ENCODE measurements around the gene CTBS. TPM values are rescaled to one million over a fixed set of nuclear protein-coding genes. Genes with fewer than 3 reads are reported as not detected.
A peak's percentile ranks its signal among the peaks of the same experiment; 100 is the strongest.

Gene CTBS
- total RNA-seq, 2 donors from 2014 or later = 7.5 to 9.2 TPM

DNA sequence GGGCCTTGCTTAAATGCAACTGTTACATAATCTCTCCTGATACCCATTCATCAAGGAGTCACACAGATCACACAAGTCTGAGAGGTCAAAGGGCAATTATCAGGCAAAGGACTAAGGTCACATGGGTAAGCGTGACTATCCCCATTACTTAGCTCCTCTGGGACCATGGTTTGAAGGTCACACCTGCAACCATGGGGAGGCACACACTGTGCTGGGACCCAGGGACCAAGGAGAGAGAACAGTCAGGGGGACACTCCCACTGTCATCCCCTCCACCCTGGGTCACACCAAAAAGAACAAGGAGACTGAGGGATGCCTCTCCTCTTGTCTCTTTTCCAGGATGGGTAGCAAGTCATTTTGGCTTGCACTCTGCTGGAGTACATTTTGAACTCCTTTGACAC is 30.9 kb upstream of the CTBS start:
- no peaks in the 10 kb centered on the region for H3K27me3 ChIP-seq
- peaks cover 0 to 20% of the 10 kb centered on the region in 2 donors for H3K4me1 ChIP-seq
- H3K9me3 ChIP-seq = no peaks in the 10 kb centered on the region
- H3K36me3 ChIP-seq = no peaks in the 10 kb centered on the region
- no peak for TF ChIP-seq CTCF (IDR thresholded peaks at IDR 0.05)
- DNase-seq (ENCODE audit: low spot score) = no peak
- H3K4me3 ChIP-seq = no peak overlapping the region
- H3K27ac ChIP-seq = no peak overlapping the region

- H3K4me3 ChIP-seq = peak overlapping the region; percentile 12 to 30
- H3K9me3 ChIP-seq = no peaks in the 10 kb centered on the region
- peak; percentile 76 for DNase-seq (ENCODE audit: low spot score)
- no peaks in the 10 kb centered on the region for H3K27me3 ChIP-seq
- H3K36me3 ChIP-seq = no peaks in the 10 kb centered on the region
- peak; percentile 38 to 76 for TF ChIP-seq CTCF (IDR thresholded peaks at IDR 0.05)
- H3K4me1 ChIP-seq = peaks cover 0 to 20% of the 10 kb centered on the region in 2 donors
- peak overlapping the region; percentile 50 to 83 for H3K27ac ChIP-seq
Observed at GRCh38 chr1:84603941-84604830, 29.9 kb upstream of the CTBS start.

DNA sequence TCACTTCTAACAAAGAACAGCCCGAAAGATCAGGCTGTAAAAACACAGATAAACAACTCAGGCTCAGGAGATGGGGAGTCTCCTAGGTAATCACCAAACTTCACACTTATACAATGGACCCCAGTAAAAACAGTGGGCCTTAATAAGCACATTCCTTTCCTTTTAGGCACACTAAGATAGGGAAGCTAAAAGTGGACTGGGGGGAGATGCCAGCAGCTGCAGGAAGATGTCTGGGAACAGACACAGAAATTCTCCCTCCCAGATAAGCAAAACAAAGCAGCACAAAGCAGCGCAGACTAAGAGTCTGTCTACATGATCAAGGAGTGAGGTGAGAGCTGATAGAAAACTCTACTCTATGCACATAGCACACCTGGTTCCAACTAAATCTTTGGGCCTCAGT is 29.0 kb upstream of the CTBS start:
- Histone ChIP-seq H3K36me3 (no peaks in the 10 kb centered on the region), H3K4me1 (peaks cover 0 to 20% of the 10 kb centered on the region in 2 donors), H3K27ac (peak overlapping the region; percentile 50 to 83), H3K4me3 (peak overlapping the region; percentile 12 to 30), H3K27me3 (no peaks in the 10 kb centered on the region), H3K9me3 (no peaks in the 10 kb centered on the region)
- TF ChIP-seq CTCF (IDR thresholded peaks at IDR 0.05) = no peak
- DNase-seq (ENCODE audit: low spot score) = no peak

- no peaks in the 10 kb centered on the region for H3K27me3 ChIP-seq
- DNase-seq (ENCODE audit: low spot score) = no peak
- H3K27ac ChIP-seq = no peak overlapping the region
- no peak for TF ChIP-seq CTCF (IDR thresholded peaks at IDR 0.05)
- peaks cover 0 to 20% of the 10 kb centered on the region in 2 donors for H3K4me1 ChIP-seq
- H3K4me3 ChIP-seq = no peak overlapping the region
- H3K36me3 ChIP-seq = no peaks in the 10 kb centered on the region
- H3K9me3 ChIP-seq = no peaks in the 10 kb centered on the region
Observed at GRCh38 chr1:84600796-84601195, 26.6 kb upstream of the CTBS start.

GRCh38 chr1:84598846-84599741 is 24.9 kb upstream of the CTBS start:
- peaks cover 0 to 17% of the 10 kb centered on the region in 2 donors for H3K4me1 ChIP-seq
- no peak for DNase-seq (ENCODE audit: low spot score)
- no peak for TF ChIP-seq CTCF (IDR thresholded peaks at IDR 0.05)
- no peak overlapping the region for H3K4me3 ChIP-seq
- no peaks in the 10 kb centered on the region for H3K27me3 ChIP-seq
- peaks cover 0 to 2% of the 10 kb centered on the region in 2 donors for H3K9me3 ChIP-seq
- H3K36me3 ChIP-seq = no peaks in the 10 kb centered on the region
- H3K27ac ChIP-seq = peak overlapping the region in 1 of 2 donors; percentile 69

Data from right atrium auricular region (tissue), 2 donors.